Right renal cortex interstitium (tissue), 3 donors: Measurements from ENCODE around the gene FAM171A1. TPM values are rescaled to one million over a fixed set of nuclear protein-coding genes. Genes with fewer than 3 reads are reported as not detected.
"Not testable (repeated sequence)": the region's sequence is repeated elsewhere in the genome, so short reads cannot be mapped to it uniquely, and the experiment has no call there.

ENCODE experiments used
- DNase-seq, 3 donors: peaks; one replicate each; pipeline ENCODE4 v3.0.0-alpha.2; 2013; ENCODE audit warnings: low read depth in 3 of 3, low spot score in 2 of 3
- polyA plus RNA-seq, 3 donors: library from polyadenylated mRNA; unstranded; fragments of 120-200 nt; gene quantifications; one replicate each; pipeline ENCODE4 v1.2.1, GENCODE V29; 2013; ENCODE audit not compliant: insufficient read length in 3 of 3

FAM171A1 gene
- polyA plus RNA-seq, 3 donors, result 89.4 to 95.1 (median 90.9) TPM

DNA sequence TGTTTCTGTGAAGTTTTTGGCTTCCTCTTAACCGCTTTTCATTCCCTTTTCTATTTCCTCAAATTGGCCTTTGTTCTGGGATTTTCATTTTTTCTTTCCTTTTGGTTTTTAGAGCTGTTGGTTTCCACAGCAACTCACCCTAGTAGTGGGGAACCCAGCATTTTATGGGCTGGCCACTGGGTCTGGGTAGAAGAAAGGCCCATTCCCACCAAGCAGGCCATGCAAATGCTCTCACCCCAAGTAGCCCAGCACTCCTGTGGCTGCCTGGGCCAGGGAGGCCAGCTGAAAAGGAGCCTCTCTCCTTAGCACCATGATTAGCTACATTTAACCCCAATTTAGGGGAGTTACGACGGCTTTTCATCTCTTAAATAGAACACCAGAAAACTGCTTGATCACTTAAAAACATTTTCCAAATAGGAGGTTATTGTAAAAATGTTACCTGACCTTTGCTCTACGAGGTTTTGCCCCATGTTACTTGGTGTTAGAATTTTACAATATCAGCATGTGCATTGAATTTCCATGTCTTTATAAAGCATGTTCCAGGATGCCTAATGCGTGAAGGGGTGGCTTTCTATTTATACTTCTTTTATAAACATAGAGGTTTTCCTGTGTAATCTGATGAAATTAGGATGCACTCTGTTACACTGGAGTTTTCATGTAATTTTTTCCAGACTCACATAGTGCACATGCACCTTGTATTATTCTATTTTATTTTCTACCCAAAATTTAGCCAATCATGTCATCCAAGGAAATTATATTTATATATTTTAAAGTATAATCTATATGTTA lies 75.4 kb downstream of the FAM171A1 start:
- DNase-seq, result no peak

DNA sequence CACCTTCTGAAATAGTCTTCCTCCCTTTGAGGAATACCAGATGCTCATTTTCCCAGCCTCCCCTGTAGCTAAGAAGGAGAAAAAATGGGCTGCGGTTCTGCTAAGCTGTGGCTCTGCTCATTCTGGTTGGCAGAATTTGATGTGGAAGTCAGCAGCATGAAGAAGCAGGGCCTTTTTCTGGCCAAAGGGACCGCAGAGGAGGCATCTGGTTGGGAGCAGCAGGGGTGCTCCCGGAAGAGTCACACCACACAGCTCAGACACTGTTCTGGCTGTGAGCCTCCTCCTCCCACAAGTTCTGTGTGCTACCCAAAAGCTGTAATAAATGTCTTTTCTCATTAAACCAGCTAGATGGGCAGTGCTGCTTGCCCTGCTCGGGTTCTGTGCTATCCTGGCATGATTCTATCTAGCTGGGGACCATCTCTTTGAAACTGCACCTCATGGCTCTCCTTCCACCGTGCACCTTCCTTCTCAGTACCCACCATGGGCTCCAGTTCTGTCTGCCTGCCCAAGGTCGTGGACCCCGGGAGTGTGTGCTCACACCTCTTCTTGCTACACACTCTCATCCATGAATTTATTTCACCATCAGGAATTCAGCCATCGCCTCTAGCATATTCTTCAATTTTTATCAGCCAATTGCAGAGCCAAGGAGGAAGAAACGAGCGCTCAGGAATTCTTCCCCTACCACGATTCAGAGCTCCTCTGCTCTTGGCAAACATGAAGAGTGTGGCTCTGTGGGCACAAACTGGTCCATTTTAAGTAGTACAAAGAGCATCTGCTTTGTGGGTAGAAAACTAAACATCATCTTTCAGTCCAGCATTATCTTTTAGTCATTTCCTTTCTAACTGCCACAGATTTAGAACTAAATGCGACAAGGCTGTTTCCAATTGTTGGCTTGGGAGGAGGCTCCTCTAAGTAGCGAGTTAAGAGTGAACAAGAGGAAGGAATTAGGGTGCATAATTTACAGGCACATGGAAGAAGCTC lies 76.9 kb downstream of the FAM171A1 start:
- no peak for DNase-seq

DNA sequence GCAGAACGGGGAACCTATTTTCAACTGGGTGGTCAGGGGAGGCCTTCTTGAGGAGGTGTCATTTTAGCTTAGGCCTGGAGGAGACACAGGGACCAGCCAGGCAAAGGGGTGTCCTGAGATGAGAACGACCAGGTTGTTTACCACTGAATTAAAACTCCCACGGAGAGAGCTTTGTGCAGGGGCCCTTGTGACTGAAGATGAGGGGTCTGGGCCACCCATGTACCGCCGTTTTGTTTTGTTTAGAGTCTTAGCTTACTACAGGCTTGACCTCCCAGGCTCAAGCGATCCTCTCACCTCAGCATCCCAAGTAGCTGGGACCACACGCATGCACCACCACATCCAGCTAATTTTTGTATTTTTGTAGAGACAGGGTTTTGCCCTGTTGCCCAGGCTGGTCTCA lies 80.4 kb downstream of the FAM171A1 start:
- DNase-seq, result no peak

GRCh38 chr10:15290150-15290549 lies 80.9 kb downstream of the FAM171A1 start:
- no peak for DNase-seq

DNA sequence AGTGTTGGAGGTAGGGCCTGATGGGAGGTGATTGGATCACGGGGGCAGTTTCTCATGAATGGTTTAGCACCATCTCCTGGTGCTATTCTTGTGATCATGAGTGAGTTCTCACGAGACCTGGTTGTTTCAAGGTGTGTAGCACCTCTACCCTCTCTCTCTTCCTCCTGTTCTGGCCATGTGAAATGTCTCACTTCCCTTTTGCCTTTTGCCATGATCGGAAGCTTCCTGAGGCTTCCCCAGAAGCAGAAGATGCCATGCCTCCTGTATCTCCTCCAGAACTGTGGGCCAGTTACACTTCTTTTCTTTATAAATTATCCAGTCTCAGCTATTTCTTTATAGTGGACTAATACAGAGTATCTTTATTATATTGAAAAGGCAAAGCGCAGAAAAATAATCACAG lies 90.1 kb downstream of the FAM171A1 start:
- DNase-seq, result no peak

DNA sequence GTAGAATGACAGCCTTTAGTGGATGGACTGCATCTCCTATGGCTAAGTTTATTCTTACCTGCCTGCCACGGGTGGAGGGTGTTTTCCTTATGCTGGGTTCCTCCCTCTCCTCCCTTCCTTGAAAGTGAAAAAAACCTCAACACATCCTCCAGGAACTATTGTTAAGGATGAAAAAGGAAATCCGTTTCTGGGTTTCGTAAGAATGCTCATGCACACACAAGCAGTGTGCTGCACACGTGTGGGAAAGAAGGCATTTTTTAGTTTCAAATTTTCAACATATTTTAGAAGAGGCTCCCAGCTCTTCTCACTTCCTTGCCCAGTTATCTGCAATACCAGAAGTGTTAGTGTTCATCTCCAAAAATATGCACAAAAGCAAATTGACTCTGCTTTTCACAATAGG lies 90.6 kb downstream of the FAM171A1 start:
- no peak for DNase-seq

GRCh38 chr10:15279236-15279635 lies 91.9 kb downstream of the FAM171A1 start:
- DNase-seq, result no peak

- no peak for DNase-seq
Measured at GRCh38 chr10:15278786-15279185, 92.3 kb downstream of the FAM171A1 start.

GRCh38 chr10:15276039-15276438 lies 95.0 kb downstream of the FAM171A1 start:
- DNase-seq, result not testable (repeated sequence)

GRCh38 chr10:15269838-15270237 lies 101.3 kb downstream of the FAM171A1 start:
- DNase-seq, result not testable (repeated sequence)

- no peak for DNase-seq
Measured at GRCh38 chr10:15267496-15267895, 103.6 kb downstream of the FAM171A1 start.

DNA sequence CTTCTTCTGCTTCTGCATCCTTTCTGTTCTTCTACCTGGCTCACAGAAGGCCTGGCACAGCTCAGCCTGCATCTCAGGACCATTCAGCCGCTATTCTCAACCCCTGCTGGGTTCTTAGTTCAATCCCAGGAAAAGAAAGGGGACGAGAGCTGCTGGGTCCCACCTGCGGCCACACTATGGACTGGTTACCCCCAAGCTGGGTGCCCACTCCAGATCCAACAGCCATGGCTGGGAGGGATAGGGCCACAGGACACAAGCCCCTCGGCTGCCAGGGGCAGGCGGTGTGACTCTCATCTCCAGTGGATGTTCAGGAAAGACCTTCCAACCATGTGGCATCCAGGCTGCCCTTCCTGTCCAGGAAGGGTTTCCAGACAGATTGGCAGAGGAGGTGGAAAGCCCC lies 105.0 kb downstream of the FAM171A1 start:
- no peak for DNase-seq

- no peak for DNase-seq
Measured at GRCh38 chr10:15265558-15265957, 105.5 kb downstream of the FAM171A1 start.

GRCh38 chr10:15265056-15265455 lies 106.0 kb downstream of the FAM171A1 start:
- DNase-seq, result no peak

- DNase-seq, result no peak
Measured at GRCh38 chr10:15263657-15264323, 107.3 kb downstream of the FAM171A1 start.

- no peak for DNase-seq
Measured at GRCh38 chr10:15262036-15262713, 108.9 kb downstream of the FAM171A1 start.

DNA sequence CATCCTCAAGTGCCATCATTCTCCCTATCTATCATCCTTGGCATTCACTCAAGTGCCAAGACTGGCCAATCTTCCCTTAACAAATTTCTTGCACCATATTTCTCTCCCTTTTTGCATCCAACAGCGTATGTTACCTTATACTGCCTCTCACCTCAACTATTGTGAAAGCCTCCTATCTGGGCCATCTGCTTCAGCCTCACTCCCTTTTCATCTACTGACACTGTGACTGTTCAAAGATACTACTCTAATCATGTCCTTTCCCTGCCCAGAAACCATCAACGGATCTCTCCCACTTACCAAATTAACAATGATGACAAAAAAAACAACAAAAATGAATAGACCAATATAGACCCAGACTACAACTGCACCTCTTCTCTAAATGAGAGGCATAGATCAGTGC lies 112.0 kb downstream of the FAM171A1 start:
- DNase-seq, result no peak

- no peak for DNase-seq
Measured at GRCh38 chr10:15258255-15258654, 112.8 kb downstream of the FAM171A1 start.

GRCh38 chr10:15255961-15256360 lies 115.1 kb downstream of the FAM171A1 start:
- no peak for DNase-seq

DNA sequence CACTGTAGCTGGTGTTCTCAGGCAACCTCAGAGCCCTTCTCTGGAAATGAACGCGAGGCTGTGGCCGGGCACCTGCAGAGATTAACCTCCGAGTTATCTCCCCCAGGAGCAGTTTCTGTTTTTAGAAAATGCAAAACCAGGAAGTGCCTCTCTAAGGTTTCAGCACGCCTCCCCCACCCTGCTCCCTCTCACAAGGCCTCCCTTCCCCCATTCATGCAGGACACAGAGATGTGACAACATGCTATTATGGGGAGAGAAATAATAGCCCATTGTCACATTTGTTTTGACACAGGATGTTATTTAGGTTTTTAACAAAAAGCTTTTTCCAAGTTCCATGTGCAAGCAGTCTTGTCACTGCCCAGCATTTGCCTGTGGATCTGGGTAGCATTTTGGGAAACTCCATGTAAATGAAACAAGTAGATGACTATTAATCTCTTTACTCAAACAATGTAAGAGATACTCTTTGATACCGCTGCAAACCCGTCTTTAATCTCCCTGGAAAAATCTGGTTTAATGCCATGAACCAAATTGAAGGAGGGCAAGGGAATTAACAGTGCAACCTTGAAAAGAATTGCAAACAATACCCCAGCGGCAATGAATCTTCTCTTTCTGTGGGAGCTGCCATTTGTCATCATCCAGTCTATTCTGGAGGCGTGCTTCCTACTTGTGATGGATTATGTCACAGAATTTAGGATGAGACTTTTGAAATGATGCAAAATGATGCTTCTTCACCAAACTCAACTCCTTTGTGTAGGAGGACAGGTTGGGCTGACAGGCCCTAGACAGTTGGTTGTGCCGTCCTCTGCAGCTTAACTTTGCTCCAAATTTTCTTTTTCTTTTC lies 116.1 kb downstream of the FAM171A1 start:
- DNase-seq, result no peak
